Measurements from ENCODE around the gene MCUR1. TPM values are rescaled to one million over a fixed set of nuclear protein-coding genes. Genes with fewer than 3 reads are reported as not detected.
A peak's percentile ranks its signal among the peaks of the same experiment; 100 is the strongest.

Gene MCUR1
- total and polyA plus RNA-seq, 8 donors = 2.3 to 16.4 (median 8.9) TPM

- Histone ChIP-seq H3K27ac (peak overlapping the region in 1 of 5 donors; percentile 73), H3K4me1 (peaks cover 0 to 60% (median 28%) of the 10 kb centered on the region in 4 donors), H3K27me3 (no peaks in the 10 kb centered on the region), H3K4me3 (no peak overlapping the region), H3K36me3 (no peaks in the 10 kb centered on the region), H3K9me3 (no peaks in the 10 kb centered on the region)
- 67 to 87% (median 81%) methylated on average over 5 of the region's 5 CpGs for WGBS, 5 donors
- DNase-seq = no peak
- no peak for TF ChIP-seq EP300 (IDR thresholded peaks at IDR 0.05)
- TF ChIP-seq POLR2AphosphoS5 (IDR thresholded peaks at IDR 0.05) = no peak
- TF ChIP-seq CTCF (IDR thresholded peaks at IDR 0.05) = no peak
- TF ChIP-seq POLR2A (IDR thresholded peaks at IDR 0.05) = no peak
- intact Hi-C loops (cut with DNase I; ENCODE audit: low total_unique reads) = no loop called here
Measured at GRCh38 chr6:13763740-13764381, 50.5 kb downstream of the MCUR1 start.

DNA sequence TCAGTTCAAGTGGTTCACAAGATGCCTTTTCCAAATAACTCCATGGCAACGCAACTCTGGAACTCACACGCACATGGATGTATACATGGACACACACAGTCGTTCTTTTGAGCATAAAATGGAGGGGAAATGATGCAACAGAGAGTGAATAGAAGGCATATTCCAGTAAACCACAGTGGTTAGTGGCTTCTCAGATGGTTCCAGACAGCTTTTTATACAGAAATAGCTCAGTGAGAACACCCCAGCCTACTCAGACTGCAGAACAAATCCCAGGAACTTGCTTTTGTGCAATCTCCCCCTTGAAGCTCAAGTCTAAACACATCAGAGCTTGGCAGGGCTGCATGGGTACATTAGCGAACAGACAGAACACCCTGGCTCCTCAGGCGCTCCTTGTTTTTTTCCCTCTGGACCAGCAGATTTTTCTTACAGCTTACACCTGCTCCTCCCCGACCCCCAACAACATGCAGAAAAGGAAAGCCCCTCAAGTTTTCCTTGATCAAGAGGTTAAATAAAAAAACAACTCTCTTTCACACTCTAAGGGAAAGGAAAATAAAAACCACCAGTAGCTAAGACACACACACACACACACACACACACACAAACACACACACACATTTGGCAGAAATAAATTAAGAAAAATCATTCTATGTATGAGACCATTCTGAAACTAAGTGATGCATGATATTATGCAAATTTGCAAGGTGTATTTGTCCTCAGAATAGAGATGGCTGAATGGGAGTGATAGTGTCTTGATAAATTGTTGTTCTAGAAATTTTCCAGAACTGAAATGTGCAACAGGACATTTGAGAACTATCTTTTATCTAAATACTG, 51.5 kb downstream of the MCUR1 start:
- DNase-seq = peak in 1 of 2 donors; percentile 73
- H3K4me3 ChIP-seq = no peak overlapping the region
- H3K9me3 ChIP-seq = no peaks in the 10 kb centered on the region
- WGBS, 5 donors = 36 to 62% (median 58%) methylated on average over 6 of the region's 6 CpGs
- H3K36me3 ChIP-seq = no peaks in the 10 kb centered on the region
- H3K27me3 ChIP-seq = no peaks in the 10 kb centered on the region
- peak overlapping the region in 4 of 5 donors; percentile 45 to 73 (median 64) for H3K27ac ChIP-seq
- H3K4me1 ChIP-seq = peaks cover 0 to 55% (median 27%) of the 10 kb centered on the region in 4 donors
- intact Hi-C loops (cut with DNase I; ENCODE audit: low total_unique reads) = no loop called here
- TF ChIP-seq POLR2AphosphoS5 (IDR thresholded peaks at IDR 0.05) (peak; percentile 46 to 62 (median 53)), EP300 (IDR thresholded peaks at IDR 0.05) (peak; percentile 62), POLR2A (IDR thresholded peaks at IDR 0.05) (no peak), CTCF (IDR thresholded peaks at IDR 0.05) (no peak)

- TF ChIP-seq POLR2A (IDR thresholded peaks at IDR 0.05) (no peak), CTCF (IDR thresholded peaks at IDR 0.05) (no peak), EP300 (IDR thresholded peaks at IDR 0.05) (no peak), POLR2AphosphoS5 (IDR thresholded peaks at IDR 0.05) (no peak)
- no peak overlapping the region for H3K4me3 ChIP-seq
- DNase-seq = no peak
- peak overlapping the region in 4 of 5 donors; percentile 26 to 67 (median 38) for H3K27ac ChIP-seq
- peaks cover 0 to 42% (median 21%) of the 10 kb centered on the region in 4 donors for H3K4me1 ChIP-seq
- WGBS, 5 donors = 69 to 74% (median 71%) methylated on average over 6 of the region's 6 CpGs
- H3K27me3 ChIP-seq = no peaks in the 10 kb centered on the region
- no peaks in the 10 kb centered on the region for H3K36me3 ChIP-seq
- H3K9me3 ChIP-seq = no peaks in the 10 kb centered on the region
- intact Hi-C loops (cut with DNase I; ENCODE audit: low total_unique reads) = no loop called here
Measured at GRCh38 chr6:13761361-13762036, 52.9 kb downstream of the MCUR1 start.
